ENCODE data around the gene NUDC. TPM values are rescaled to one million over a fixed set of nuclear protein-coding genes. Genes with fewer than 3 reads are reported as not detected.

Gene NUDC
- total and polyA plus RNA-seq, 2 of the 13 experiments (the other 11 are each of a cell fraction or from before 2014, with no cell fraction given): 34.7 to 104 TPM

GRCh38 chr1:26994787-26995517 lies 73.4 kb downstream of the NUDC start (continued):
- no peak for TF ChIP-seq ZNF34 (CRISPR knock-in tag; IDR thresholded peaks at IDR 0.05; ENCODE audit: borderline replicate concordance)
- TF ChIP-seq SRSF4 (IDR thresholded peaks at IDR 0.05; ENCODE audit: low read depth, low read length, poor library complexity, severe bottlenecking): no peak
- no peak for TF ChIP-seq ZNF629 (CRISPR knock-in tag; conservative IDR thresholded peaks at IDR 0.05)
- no peak for TF ChIP-seq RAD21 (CRISPR knock-in tag; IDR thresholded peaks at IDR 0.05)
- TF ChIP-seq ZC3H13 (CRISPR knock-in tag; IDR thresholded peaks at IDR 0.05): peak; percentile 72
- TF ChIP-seq PRDM15 (CRISPR knock-in tag; IDR thresholded peaks at IDR 0.05): no peak
- no peak for TF ChIP-seq PHB2 (IDR thresholded peaks at IDR 0.05; ENCODE audit: partially characterized antibody)
- peak in 1 of 2 experiments; percentile 21; a peak in 1 of 4 replicates for TF ChIP-seq POLR2A (IDR thresholded peaks at IDR 0.05; ENCODE audit: insufficient read depth in 1 of 2, low read depth in 2 of 2, low read length in 2 of 2)
- no peak for TF ChIP-seq SOX6 (IDR thresholded peaks at IDR 0.05)
- 0 out of 2 replicates have a peak, but pooled peaks have one; percentile 35 for TF ChIP-seq SOX6 (CRISPR knock-in tag; IDR thresholded peaks at IDR 0.05)
- TF ChIP-seq ZNF256 (CRISPR knock-in tag; conservative IDR thresholded peaks at IDR 0.05): no peak
- no peak for TF ChIP-seq ZNF235 (CRISPR knock-in tag; IDR thresholded peaks at IDR 0.05; ENCODE audit: borderline replicate concordance)
- no peak for TF ChIP-seq ZNF776 (CRISPR knock-in tag; IDR thresholded peaks at IDR 0.05)
- no peak for TF ChIP-seq ZBTB39 (CRISPR knock-in tag; IDR thresholded peaks at IDR 0.05)
- TF ChIP-seq POLR2AphosphoS5 (IDR thresholded peaks at IDR 0.05; ENCODE audit: low read depth, low read length): peak; percentile 19; the same call in 1 of the 2 replicates
- no peak for TF ChIP-seq RNF219 (CRISPR knock-in tag; IDR thresholded peaks at IDR 0.05)
- TF ChIP-seq PRMT3 (CRISPR knock-in tag; IDR thresholded peaks at IDR 0.05; ENCODE audit: borderline replicate concordance, low read depth): no peak
- TF ChIP-seq TAF15 (IDR thresholded peaks at IDR 0.05; ENCODE audit: low read depth, low read length, poor library complexity, severe bottlenecking): peak; percentile 19
- TF ChIP-seq KAT8 (CRISPR knock-in tag; IDR thresholded peaks at IDR 0.05): peak; percentile 13; the same call in 1 of the 2 replicates
- 0 out of 2 replicates have a peak, but pooled peaks have one; percentile 7 for TF ChIP-seq ESRRA (CRISPR knock-in tag; IDR thresholded peaks at IDR 0.05; ENCODE audit: low read depth)
- no peak for TF ChIP-seq ZNF709 (CRISPR knock-in tag; IDR thresholded peaks at IDR 0.05)
- no peak for TF ChIP-seq PAF1 (CRISPR knock-in tag; IDR thresholded peaks at IDR 0.05)
- peak; percentile 66 for TF ChIP-seq AGO2 (optimal IDR thresholded peaks at IDR 0.05; ENCODE audit: low read depth, low read length)
- no peak for TF ChIP-seq ZBTB7A (CRISPR knock-in tag; IDR thresholded peaks at IDR 0.05)

Measured in HepG2 (cell line).